ENCODE data around the gene JARID2. TPM values are rescaled to one million over a fixed set of nuclear protein-coding genes. Genes with fewer than 3 reads are reported as not detected.
"Not testable (repeated sequence)": the region's sequence is repeated elsewhere in the genome, so short reads cannot be mapped to it uniquely, and the experiment has no call there.

JARID2 gene
- total RNA-seq, 3 donors from 2014 or later = 10.5 to 13.9 (median 11.5) TPM

DNA sequence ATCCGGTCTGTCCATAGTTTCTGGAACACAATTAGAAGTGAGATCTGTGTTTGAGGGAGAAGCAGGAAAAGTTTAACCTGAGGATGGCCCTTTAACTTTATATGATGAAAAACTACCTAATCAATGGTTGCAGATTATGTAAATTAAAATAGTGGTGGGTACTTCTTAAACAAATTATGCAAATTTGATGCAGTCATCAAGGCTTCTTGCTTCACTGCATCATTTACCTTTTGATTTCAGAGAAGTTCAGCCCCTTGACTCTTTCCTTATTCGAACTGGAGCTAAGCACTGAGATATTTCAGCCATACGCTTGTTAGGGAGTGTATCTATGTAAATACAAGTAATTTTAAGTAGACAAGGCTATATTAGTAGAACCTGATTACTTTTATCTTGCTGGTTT, 73.8 kb downstream of the JARID2 start:
- H3K4me1 ChIP-seq = no peaks in the 10 kb centered on the region
- intact Hi-C loops (cut with DNase I; ENCODE audit: low total_unique reads) = no loop called here
- H3K27me3 ChIP-seq = no peaks in the 10 kb centered on the region

DNA sequence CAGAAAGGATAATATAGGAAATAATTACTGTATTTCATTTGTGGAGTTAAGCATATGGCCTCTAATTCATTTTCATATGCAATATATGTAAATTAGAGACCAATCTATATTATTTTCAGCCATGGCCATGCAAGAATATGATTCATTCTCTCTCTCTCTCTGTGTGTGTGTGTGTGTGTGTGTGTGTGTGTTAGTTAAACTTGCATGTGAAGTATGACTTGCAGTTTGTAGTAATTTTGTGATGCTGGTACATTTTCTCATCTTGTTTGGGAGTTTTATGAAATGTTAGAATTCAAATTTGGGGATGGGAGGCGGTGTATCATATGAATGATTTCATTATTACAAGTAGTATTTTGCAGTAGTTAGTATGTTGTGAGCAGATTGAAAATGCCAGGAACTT, 74.8 kb downstream of the JARID2 start:
- no peaks in the 10 kb centered on the region for H3K9me3 ChIP-seq

More for the DNA sequence above, 73.8 kb downstream of the JARID2 start:
- Histone ChIP-seq H3K27ac (no peak overlapping the region), H3K9me3 (no peaks in the 10 kb centered on the region), H3K36me3 (no peaks in the 10 kb centered on the region), H3K4me3 (no peak overlapping the region)
- TF ChIP-seq POLR2AphosphoS5 (IDR thresholded peaks at IDR 0.05) = no peak
- TF ChIP-seq CTCF (IDR thresholded peaks at IDR 0.05) = no peak
- TF ChIP-seq POLR2A (IDR thresholded peaks at IDR 0.05) = no peak
- DNase-seq (ENCODE audit: low spot score in 2 of 2) = no peak

DNA sequence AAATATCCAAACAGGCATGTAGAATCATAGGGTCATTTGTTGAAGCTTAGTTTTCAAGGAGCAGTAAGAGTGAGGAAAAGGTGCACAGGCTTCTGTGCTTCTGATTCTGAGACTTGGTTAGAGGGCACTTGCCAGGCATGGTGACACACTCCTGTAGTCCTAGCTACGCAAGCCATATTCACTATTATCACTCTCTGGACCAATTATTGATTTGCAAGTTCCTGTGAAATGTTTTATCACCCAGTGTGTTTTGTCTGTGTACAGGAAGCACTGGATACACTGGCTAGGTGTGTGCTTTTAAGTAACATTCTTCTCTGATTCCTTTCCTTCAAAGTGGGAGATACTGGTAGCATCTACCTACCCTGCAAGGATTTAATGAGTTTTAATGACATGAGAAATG, 76.3 kb downstream of the JARID2 start:
- TF ChIP-seq POLR2A (IDR thresholded peaks at IDR 0.05) (no peak), CTCF (IDR thresholded peaks at IDR 0.05) (no peak), POLR2AphosphoS5 (IDR thresholded peaks at IDR 0.05) (no peak)
- no peak overlapping the region for H3K27ac ChIP-seq
- intact Hi-C loops (cut with DNase I; ENCODE audit: low total_unique reads) = no loop called here

More for the DNA sequence above, 74.8 kb downstream of the JARID2 start:
- no peak for DNase-seq (ENCODE audit: low spot score in 2 of 2)
- TF ChIP-seq POLR2A (IDR thresholded peaks at IDR 0.05) = no peak
- TF ChIP-seq CTCF (IDR thresholded peaks at IDR 0.05) = no peak
- TF ChIP-seq POLR2AphosphoS5 (IDR thresholded peaks at IDR 0.05) = no peak
- intact Hi-C loops (cut with DNase I; ENCODE audit: low total_unique reads) = no loop called here
- no peaks in the 10 kb centered on the region for H3K27me3 ChIP-seq
- no peak overlapping the region for H3K4me3 ChIP-seq
- no peaks in the 10 kb centered on the region for H3K36me3 ChIP-seq
- H3K27ac ChIP-seq = no peak overlapping the region
- no peaks in the 10 kb centered on the region for H3K4me1 ChIP-seq

DNA sequence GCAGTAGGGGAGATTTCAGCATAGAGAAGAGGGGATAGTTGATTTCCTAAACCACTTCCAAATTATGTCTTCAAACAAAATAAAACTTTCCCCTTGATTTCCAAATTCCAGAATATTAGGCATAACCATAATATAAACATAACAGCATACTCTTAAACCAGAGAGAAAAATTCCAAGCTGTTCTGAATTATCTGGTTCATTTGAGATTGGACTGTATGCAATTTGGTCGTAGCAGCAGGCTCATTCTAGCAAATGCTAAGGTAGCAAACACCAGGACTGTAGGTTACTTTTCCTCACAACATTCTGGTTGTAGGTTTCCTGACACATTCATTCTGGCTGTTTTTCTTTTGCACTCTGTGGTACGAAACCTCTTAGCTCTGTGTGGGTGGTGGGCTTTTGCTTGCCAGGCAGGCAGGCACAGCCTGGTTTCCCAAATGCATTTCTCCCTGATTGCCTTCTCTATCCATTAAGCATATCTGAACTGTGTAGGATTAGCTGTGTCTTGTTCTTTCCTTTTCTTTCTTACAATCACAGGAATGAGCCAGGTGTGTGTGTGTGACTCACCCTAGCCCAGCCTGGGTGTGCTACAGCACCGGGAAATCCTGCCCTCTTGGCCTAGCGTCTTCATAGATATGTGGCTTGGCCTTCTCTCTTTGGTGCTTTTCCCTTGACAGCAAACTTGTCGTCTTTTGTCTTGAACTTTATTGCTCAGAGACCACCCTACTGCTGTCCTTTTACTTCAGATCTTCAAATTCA, 77.1 kb downstream of the JARID2 start:
- DNase-seq (ENCODE audit: low spot score in 2 of 2) = no peak
- H3K4me1 ChIP-seq = no peaks in the 10 kb centered on the region
- no peak for TF ChIP-seq CTCF (IDR thresholded peaks at IDR 0.05)
- no peak for TF ChIP-seq POLR2AphosphoS5 (IDR thresholded peaks at IDR 0.05)
- TF ChIP-seq POLR2A (IDR thresholded peaks at IDR 0.05) = no peak

More for the DNA sequence above, 76.3 kb downstream of the JARID2 start:
- H3K4me3 ChIP-seq = no peak overlapping the region
- DNase-seq (ENCODE audit: low spot score in 2 of 2) = no peak
- H3K4me1 ChIP-seq = no peaks in the 10 kb centered on the region
- H3K9me3 ChIP-seq = no peaks in the 10 kb centered on the region
- H3K36me3 ChIP-seq = no peaks in the 10 kb centered on the region
- H3K27me3 ChIP-seq = no peaks in the 10 kb centered on the region

DNA sequence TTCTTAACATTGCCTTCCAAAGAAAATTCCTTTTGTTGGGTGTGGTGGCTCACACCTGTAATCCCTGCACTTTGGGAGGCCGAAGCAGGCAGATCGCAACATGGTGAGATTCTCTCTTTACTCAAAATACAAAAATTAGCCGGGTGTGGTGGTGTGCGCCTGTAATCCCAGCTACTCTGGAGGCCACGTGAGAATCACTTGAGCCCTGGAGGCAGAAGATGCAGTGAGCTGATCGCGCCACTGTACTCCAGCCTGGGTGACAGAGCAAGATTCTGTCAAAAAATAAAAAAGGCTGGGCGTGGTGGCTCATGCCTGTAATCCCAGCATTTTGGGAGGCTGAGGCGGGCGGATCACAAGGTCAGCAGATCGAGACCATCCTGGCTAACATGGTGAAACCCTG, 77.7 kb downstream of the JARID2 start:
- H3K4me1 ChIP-seq; intact Hi-C loops (cut with DNase I; ENCODE audit: low total_unique reads); H3K27ac ChIP-seq; H3K4me3 ChIP-seq; H3K27me3 ChIP-seq; H3K9me3 ChIP-seq; DNase-seq (ENCODE audit: low spot score in 2 of 2); H3K36me3 ChIP-seq: not testable (repeated sequence)

More for the DNA sequence above, 77.1 kb downstream of the JARID2 start:
- no peaks in the 10 kb centered on the region for H3K36me3 ChIP-seq
- no peaks in the 10 kb centered on the region for H3K27me3 ChIP-seq
- H3K4me3 ChIP-seq = no peak overlapping the region
- no peaks in the 10 kb centered on the region for H3K9me3 ChIP-seq
- intact Hi-C loops (cut with DNase I; ENCODE audit: low total_unique reads) = no loop called here
- no peak overlapping the region for H3K27ac ChIP-seq

All from breast epithelium (tissue), 4 donors.